Dendritic cell treated with granulocyte-macrophage colony-stimulating factor and Interleukin-4, amounts not matched to agents 40 ng/mL and 50 ng/mL, for 4 days (primary cell): ENCODE results near the gene CDC14A.

Experiments
- H3K27ac Mint-ChIP-seq: one replicate; pipeline ENCODE4 v1.8.0; 2022; ENCODE audit warnings: mild to moderate bottlenecking, mixed read lengths
- H3K27me3 Mint-ChIP-seq: one replicate; pipeline ENCODE4 v1.8.0; 2022; ENCODE audit warnings: mild to moderate bottlenecking, mixed read lengths
- H3K36me3 Mint-ChIP-seq: one replicate; pipeline ENCODE4 v1.8.0; 2022; ENCODE audit warnings: low read depth, mixed read lengths
- H3K4me1 Mint-ChIP-seq: one replicate; pipeline ENCODE4 v1.8.0; 2022; ENCODE audit warnings: low read depth, mixed read lengths
- H3K4me3 Mint-ChIP-seq: one replicate; pipeline ENCODE4 v1.8.0; 2022; ENCODE audit warnings: mild to moderate bottlenecking, moderate library complexity, mixed read lengths
- H3K9me3 Mint-ChIP-seq: one replicate; pipeline ENCODE4 v1.8.0; 2022; ENCODE audit warnings: mixed read lengths
- intact Hi-C: fragments of 100-400 bp; cut with micrococcal nuclease; formaldehyde crosslinking; loops from one replicate; pipeline ENCODE4 v1.15.0; 2022

CDC14A gene, protein sequence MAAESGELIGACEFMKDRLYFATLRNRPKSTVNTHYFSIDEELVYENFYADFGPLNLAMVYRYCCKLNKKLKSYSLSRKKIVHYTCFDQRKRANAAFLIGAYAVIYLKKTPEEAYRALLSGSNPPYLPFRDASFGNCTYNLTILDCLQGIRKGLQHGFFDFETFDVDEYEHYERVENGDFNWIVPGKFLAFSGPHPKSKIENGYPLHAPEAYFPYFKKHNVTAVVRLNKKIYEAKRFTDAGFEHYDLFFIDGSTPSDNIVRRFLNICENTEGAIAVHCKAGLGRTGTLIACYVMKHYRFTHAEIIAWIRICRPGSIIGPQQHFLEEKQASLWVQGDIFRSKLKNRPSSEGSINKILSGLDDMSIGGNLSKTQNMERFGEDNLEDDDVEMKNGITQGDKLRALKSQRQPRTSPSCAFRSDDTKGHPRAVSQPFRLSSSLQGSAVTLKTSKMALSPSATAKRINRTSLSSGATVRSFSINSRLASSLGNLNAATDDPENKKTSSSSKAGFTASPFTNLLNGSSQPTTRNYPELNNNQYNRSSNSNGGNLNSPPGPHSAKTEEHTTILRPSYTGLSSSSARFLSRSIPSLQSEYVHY

GRCh38 chr1:100352267-100353070, at the start of gene CDC14A:
Gene CDC14A (plus strand): TSS chr1:100352506. CDS start chr1:100352955, 449 bp downstream.
- H3K27ac Mint-ChIP-seq, result peak within 1 kb of the TSS; percentile 89
- H3K36me3 Mint-ChIP-seq, result peaks cover 29% of the 10 kb centered on the region
- no peaks in the 10 kb centered on the region for H3K9me3 Mint-ChIP-seq
- peaks cover 46% of the 10 kb centered on the region for H3K4me1 Mint-ChIP-seq
- H3K27me3 Mint-ChIP-seq, result no peaks in the 10 kb centered on the region
- intact Hi-C loops, result loop anchor here (1.0 to 5.0 kb wide), 4 partner anchors 86 to 545 kb away; partner anchors contain the start of genes DBT, RTCA, SASS6 and SLC30A7
- peak within 1 kb of the TSS; percentile 91 for H3K4me3 Mint-ChIP-seq

GRCh38 chr1:100302739-100303138, 49.6 kb upstream of the CDC14A start:
- no peaks in the 10 kb centered on the region for H3K27me3 Mint-ChIP-seq
- intact Hi-C loops, result no loop called here
- H3K4me1 Mint-ChIP-seq, result peaks cover 13% of the 10 kb centered on the region
- no peaks in the 10 kb centered on the region for H3K36me3 Mint-ChIP-seq
- no peak overlapping the region for H3K27ac Mint-ChIP-seq
- H3K4me3 Mint-ChIP-seq, result no peak overlapping the region
- H3K9me3 Mint-ChIP-seq, result no peaks in the 10 kb centered on the region

DNA sequence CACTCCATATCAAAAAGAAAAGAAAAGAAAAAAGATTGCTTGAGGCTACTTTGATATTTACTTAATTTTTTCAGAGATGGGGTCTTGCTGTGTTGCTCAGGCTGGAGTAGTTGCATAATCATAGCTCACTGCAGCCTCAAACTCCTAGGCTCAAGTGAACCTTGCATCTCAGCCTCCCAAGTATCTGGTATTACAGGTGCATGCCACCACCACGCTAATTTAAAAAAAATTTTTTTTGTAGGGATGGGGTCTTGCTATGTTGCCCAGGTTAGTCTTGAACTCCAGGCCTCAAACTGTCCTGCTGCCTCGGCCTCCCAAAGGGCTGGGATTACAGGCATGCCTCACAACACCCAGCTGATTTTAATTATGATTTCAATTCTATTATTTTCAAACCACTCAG, 48.1 kb upstream of the CDC14A start:
- Mint-ChIP-seq H3K27me3 (no peaks in the 10 kb centered on the region), H3K36me3 (no peaks in the 10 kb centered on the region), H3K4me1 (peaks cover 23% of the 10 kb centered on the region), H3K9me3 (no peaks in the 10 kb centered on the region), H3K27ac (no peak overlapping the region), H3K4me3 (no peak overlapping the region)
- intact Hi-C loops, result no loop called here

DNA sequence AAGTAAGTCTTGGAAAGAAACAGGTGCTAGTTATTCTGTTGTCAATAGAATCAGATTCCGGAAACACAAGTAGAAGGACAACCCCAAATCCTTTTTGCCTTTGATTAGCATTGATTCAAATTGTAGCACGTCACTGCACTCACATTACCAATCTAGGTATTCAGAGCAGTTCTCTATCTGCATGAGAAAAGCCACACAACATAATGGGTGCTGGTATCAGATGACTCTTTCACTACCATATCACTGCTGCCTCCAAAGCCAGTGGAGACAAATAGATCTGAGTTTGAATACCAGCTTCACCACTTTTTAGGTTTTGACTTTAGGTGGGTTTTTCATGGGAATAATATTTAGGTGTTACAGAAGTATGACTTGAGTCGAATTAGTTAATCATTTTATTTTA, 47.4 kb upstream of the CDC14A start:
- intact Hi-C loops, result no loop called here
- no peaks in the 10 kb centered on the region for H3K27me3 Mint-ChIP-seq
- H3K36me3 Mint-ChIP-seq, result no peaks in the 10 kb centered on the region

DNA sequence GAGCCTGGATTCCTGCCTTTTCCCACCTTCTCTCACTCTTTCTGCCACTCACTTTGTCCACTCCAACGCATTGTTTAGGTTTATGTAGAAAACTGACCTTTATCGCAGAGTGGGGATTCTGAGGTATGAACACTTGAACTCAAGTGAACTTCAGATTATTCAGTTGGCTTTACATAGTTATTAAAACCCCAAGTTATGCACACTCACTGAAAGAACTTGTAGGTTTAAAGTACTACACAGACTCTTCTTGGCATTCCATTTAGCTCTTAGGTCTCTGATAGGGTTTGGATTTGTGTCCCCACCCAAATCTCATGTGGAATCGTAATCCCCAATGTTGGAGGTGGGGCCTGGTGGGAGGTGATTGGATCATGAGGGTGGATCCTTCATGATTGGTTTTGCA, 46.4 kb upstream of the CDC14A start:
- no peak overlapping the region for H3K4me3 Mint-ChIP-seq
- H3K27me3 Mint-ChIP-seq, result no peaks in the 10 kb centered on the region
- no peaks in the 10 kb centered on the region for H3K36me3 Mint-ChIP-seq
- H3K9me3 Mint-ChIP-seq, result no peaks in the 10 kb centered on the region
- peaks cover 23% of the 10 kb centered on the region for H3K4me1 Mint-ChIP-seq
- no peak overlapping the region for H3K27ac Mint-ChIP-seq
- intact Hi-C loops, result no loop called here

More for the DNA sequence above, 47.4 kb upstream of the CDC14A start:
- no peak overlapping the region for H3K4me3 Mint-ChIP-seq
- no peak overlapping the region for H3K27ac Mint-ChIP-seq
- H3K9me3 Mint-ChIP-seq, result no peaks in the 10 kb centered on the region
- peaks cover 23% of the 10 kb centered on the region for H3K4me1 Mint-ChIP-seq

DNA sequence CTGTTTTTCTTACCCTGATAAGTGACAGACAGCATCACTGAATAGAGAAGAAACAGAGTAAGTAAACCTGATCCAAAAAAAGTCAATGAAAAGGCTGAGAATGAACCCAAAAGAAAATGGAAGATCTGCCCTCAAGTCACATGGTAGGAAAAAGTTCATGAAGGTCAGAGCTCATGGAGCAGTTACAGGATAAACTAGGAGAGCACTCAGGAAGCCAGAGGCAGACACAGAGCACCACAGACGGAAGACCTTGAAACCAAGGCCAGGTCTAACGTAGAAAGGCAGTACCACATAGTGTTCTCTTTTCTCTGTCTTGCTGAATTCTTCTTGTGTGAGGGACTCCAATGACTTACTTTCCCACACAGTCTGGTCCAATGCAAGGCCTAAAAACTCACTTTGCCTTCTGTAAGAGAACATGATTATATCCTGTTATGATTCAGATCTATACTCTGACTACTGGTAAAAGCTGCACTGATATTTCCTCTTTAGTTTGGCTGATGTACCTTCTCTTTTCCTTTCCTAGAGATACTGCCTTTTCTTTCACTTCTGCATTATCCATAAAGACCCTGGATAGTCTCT, 45.5 kb upstream of the CDC14A start:
- Mint-ChIP-seq H3K4me3 (no peak overlapping the region), H3K9me3 (no peaks in the 10 kb centered on the region), H3K27ac (no peak overlapping the region), H3K36me3 (no peaks in the 10 kb centered on the region), H3K27me3 (no peaks in the 10 kb centered on the region), H3K4me1 (peaks cover 23% of the 10 kb centered on the region)
- intact Hi-C loops, result no loop called here

DNA sequence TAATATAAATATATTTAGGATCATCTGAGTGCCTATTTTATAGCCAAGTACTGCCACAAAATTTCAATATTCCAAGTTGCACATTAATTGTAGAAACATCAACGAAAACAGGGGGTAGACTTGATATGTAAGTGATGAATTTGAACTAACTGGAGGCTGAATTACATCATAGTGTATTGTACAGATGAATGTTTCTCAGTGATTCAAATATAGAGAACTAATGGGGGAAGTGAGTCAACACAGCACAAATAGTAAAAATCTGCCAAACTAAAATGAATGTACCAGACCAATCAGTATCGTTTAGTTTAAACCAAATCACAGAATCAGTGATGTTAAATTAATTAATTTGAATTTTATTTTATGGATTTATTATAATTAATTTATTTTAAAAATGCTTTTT, 43.5 kb upstream of the CDC14A start:
- Mint-ChIP-seq H3K27me3 (no peaks in the 10 kb centered on the region), H3K4me3 (no peak overlapping the region), H3K9me3 (no peaks in the 10 kb centered on the region), H3K36me3 (no peaks in the 10 kb centered on the region), H3K4me1 (peaks cover 23% of the 10 kb centered on the region), H3K27ac (no peak overlapping the region)
- intact Hi-C loops, result no loop called here

DNA sequence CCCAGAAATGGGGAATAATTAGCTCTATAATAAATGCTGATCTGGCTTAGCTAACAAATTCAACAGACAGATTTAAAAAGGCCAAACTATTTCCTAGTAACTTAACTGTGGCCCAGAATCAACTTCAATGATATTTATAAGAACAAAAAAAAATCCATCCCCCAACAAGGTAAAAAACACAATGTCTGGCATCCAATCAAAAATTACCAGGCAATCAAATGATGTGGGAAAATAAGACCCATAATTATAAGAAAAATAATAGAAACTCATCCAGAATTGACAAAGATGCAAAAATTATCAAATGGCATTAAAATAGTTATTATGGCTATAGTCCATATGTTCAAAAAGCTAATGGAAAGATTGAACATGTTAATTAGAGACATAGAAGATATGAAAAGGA, 42.4 kb upstream of the CDC14A start:
- H3K36me3 Mint-ChIP-seq, result no peaks in the 10 kb centered on the region

GRCh38 chr1:100313382-100313781, 38.9 kb upstream of the CDC14A start:
- no peak overlapping the region for H3K4me3 Mint-ChIP-seq
- no peaks in the 10 kb centered on the region for H3K36me3 Mint-ChIP-seq
- H3K27me3 Mint-ChIP-seq, result no peaks in the 10 kb centered on the region
- intact Hi-C loops, result no loop called here
- H3K27ac Mint-ChIP-seq, result no peak overlapping the region
- H3K9me3 Mint-ChIP-seq, result peaks cover 17% of the 10 kb centered on the region
- peaks cover 3% of the 10 kb centered on the region for H3K4me1 Mint-ChIP-seq

More for the DNA sequence above, 42.4 kb upstream of the CDC14A start:
- no peaks in the 10 kb centered on the region for H3K9me3 Mint-ChIP-seq
- H3K27me3 Mint-ChIP-seq, result no peaks in the 10 kb centered on the region
- no peak overlapping the region for H3K27ac Mint-ChIP-seq
- H3K4me3 Mint-ChIP-seq, result no peak overlapping the region
- H3K4me1 Mint-ChIP-seq, result peaks cover 23% of the 10 kb centered on the region
- intact Hi-C loops, result no loop called here

DNA sequence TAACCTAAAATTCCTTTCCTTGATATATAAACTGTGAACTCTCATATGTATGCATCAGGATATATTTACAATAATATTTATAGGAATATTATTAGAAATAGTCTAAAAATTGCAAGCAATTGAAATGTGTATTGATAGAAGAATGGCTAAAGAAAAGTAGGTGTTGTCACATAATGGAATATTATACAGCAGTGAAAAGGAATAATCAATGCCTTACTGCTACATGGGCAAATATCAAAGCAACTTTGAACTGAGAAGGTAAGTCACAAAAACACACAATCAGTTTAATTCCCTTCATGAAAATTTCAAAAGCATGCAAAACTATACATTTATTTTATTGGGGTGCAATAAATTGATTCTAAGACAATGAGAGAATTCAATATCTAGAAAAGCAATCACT, 35.7 kb upstream of the CDC14A start:
- Mint-ChIP-seq H3K4me3 (no peak overlapping the region), H3K27ac (no peak overlapping the region), H3K27me3 (no peaks in the 10 kb centered on the region), H3K4me1 (no peaks in the 10 kb centered on the region), H3K36me3 (no peaks in the 10 kb centered on the region), H3K9me3 (peaks cover 39% of the 10 kb centered on the region)
- intact Hi-C loops, result no loop called here

GRCh38 chr1:100320311-100321099, 31.8 kb upstream of the CDC14A start:
- Mint-ChIP-seq H3K4me3 (no peak overlapping the region), H3K27ac (no peak overlapping the region), H3K36me3 (no peaks in the 10 kb centered on the region), H3K27me3 (no peaks in the 10 kb centered on the region), H3K4me1 (no peaks in the 10 kb centered on the region), H3K9me3 (peaks cover 38% of the 10 kb centered on the region)
- intact Hi-C loops, result no loop called here

- no peak overlapping the region for H3K4me3 Mint-ChIP-seq
- peaks cover 32% of the 10 kb centered on the region for H3K9me3 Mint-ChIP-seq
- intact Hi-C loops, result no loop called here
- no peaks in the 10 kb centered on the region for H3K27me3 Mint-ChIP-seq
- H3K36me3 Mint-ChIP-seq, result no peaks in the 10 kb centered on the region
- no peaks in the 10 kb centered on the region for H3K4me1 Mint-ChIP-seq
- no peak overlapping the region for H3K27ac Mint-ChIP-seq
Observed at GRCh38 chr1:100321100-100321493, 31.2 kb upstream of the CDC14A start.

GRCh38 chr1:100321506-100321905, 30.8 kb upstream of the CDC14A start:
- H3K27ac Mint-ChIP-seq, result no peak overlapping the region
- H3K4me3 Mint-ChIP-seq, result no peak overlapping the region
- H3K4me1 Mint-ChIP-seq, result no peaks in the 10 kb centered on the region

More at GRCh38 chr1:100321506-100321905, 30.8 kb upstream of the CDC14A start:
- intact Hi-C loops, result no loop called here
- Mint-ChIP-seq H3K27me3 (no peaks in the 10 kb centered on the region), H3K9me3 (peaks cover 30% of the 10 kb centered on the region), H3K36me3 (no peaks in the 10 kb centered on the region)
